HUDEP-2 (cell line): ENCODE measurements around the gene TEX14.
A peak's percentile ranks its signal among the peaks of the same experiment; 100 is the strongest.

Source experiments
- DNase-seq, 76 experiments: peaks; one replicate each; lab custom pipeline; 2025; ENCODE audit not compliant: unreplicated experiment in 76 of 76; lab: John Stamatoyannopoulos, UW

The TEX14 gene

GRCh38 chr17:58691701-58692238, at the start of gene TEX14:
TSS of gene TEX14 (minus strand) at chr17:58692045. CDS start at chr17:58652001, 40,044 bp downstream.
- DNase-seq: no peak

- DNase-seq: no peak
Measured at GRCh38 chr17:58741121-58741625, 49.3 kb upstream of the TEX14 start.

GRCh38 chr17:58734811-58735210, 43.0 kb upstream of the TEX14 start:
- no peak for DNase-seq

- DNase-seq: no peak
Measured at GRCh38 chr17:58734040-58734439, 42.2 kb upstream of the TEX14 start.

- no peak for DNase-seq
Measured at GRCh38 chr17:58730937-58731336, 39.1 kb upstream of the TEX14 start.

GRCh38 chr17:58728798-58729197, 37.0 kb upstream of the TEX14 start:
- no peak for DNase-seq

- DNase-seq: no peak
Measured at GRCh38 chr17:58722696-58723095, 30.9 kb upstream of the TEX14 start.

- no peak for DNase-seq
Measured at GRCh38 chr17:58722274-58722673, 30.4 kb upstream of the TEX14 start.

- DNase-seq: peak in 35 of 76 experiments; percentile 1 to 58 (median 26)
Measured at GRCh38 chr17:58710948-58711552, 19.2 kb upstream of the TEX14 start.

GRCh38 chr17:58706351-58707140, 14.7 kb upstream of the TEX14 start:
- DNase-seq: peak in 3 of 76 experiments; percentile 1 to 17 (median 12)

- no peak for DNase-seq
Measured at GRCh38 chr17:58703916-58704286, 12.1 kb upstream of the TEX14 start.

GRCh38 chr17:58703137-58703915, 11.5 kb upstream of the TEX14 start:
- DNase-seq: peak in 8 of 76 experiments; percentile 1 to 33 (median 27)

GRCh38 chr17:58702708-58703107, 10.9 kb upstream of the TEX14 start:
- DNase-seq: no peak

- DNase-seq: no peak
Measured at GRCh38 chr17:58702045-58702476, 10.2 kb upstream of the TEX14 start.

- DNase-seq: no peak
Measured at GRCh38 chr17:58699771-58700170, 7.9 kb upstream of the TEX14 start.

GRCh38 chr17:58694826-58695225, 3.0 kb upstream of the TEX14 start:
- DNase-seq: no peak

- DNase-seq: no peak
Measured at GRCh38 chr17:58694302-58694701, 2.5 kb upstream of the TEX14 start.

GRCh38 chr17:58693751-58694150, 1.9 kb upstream of the TEX14 start:
- DNase-seq: no peak

- no peak for DNase-seq
Measured at GRCh38 chr17:58693208-58693607, 1.4 kb upstream of the TEX14 start.

GRCh38 chr17:58692239-58693055, 602 bp upstream of the TEX14 start, which contains the start of gene RAD51C:
TSS of gene RAD51C (plus strand) at chr17:58692602. CDS start at chr17:58692644, 42 bp downstream.
- DNase-seq: peak in 75 of 76 experiments; percentile 5 to 90 (median 77)
